HepG2 (cell line): ENCODE measurements around the gene LRSAM1.

Source experiments
- CTCF ChIP-seq: sonication (generic); formaldehyde crosslinking; IDR thresholded peaks from 2 replicates; pipeline ENCODE4 v1.5.0; 2020; ENCODE audit warnings: mild to moderate bottlenecking, missing genetic modification reagents, moderate library complexity
- ELF3 ChIP-seq: IDR thresholded peaks from 2 replicates; pipeline ENCODE4 v1.6.1; 2016; ENCODE audit warnings: missing genetic modification reagents, missing compliant biosample characterization
- KDM1A ChIP-seq: IDR thresholded peaks from 2 replicates; pipeline ENCODE4 v1.6.1; 2016; ENCODE audit warnings: missing compliant biosample characterization
- MTF2 ChIP-seq: sonication (generic); formaldehyde crosslinking; IDR thresholded peaks from 2 replicates; pipeline ENCODE4 v1.5.0; 2020; ENCODE audit warnings: missing genetic modification reagents, borderline replicate concordance
- MYC ChIP-seq: sonication (generic); formaldehyde crosslinking; IDR thresholded peaks from 2 replicates; pipeline ENCODE4 v1.9.0; 2021; ENCODE audit warnings: missing genetic modification reagents, borderline replicate concordance
- NR3C1 ChIP-seq: sonication (generic); formaldehyde crosslinking; IDR thresholded peaks from 2 replicates; pipeline ENCODE4 v1.4.0; 2020; ENCODE audit warnings: missing genetic modification reagents
- PAX8 ChIP-seq: sonication (generic); formaldehyde crosslinking; IDR thresholded peaks from 2 replicates; pipeline ENCODE4 v1.8.0; 2022; ENCODE audit warnings: mild to moderate bottlenecking, missing genetic modification reagents, borderline replicate concordance
- PBX3 ChIP-seq: sonication (generic); formaldehyde crosslinking; IDR thresholded peaks from 2 replicates; pipeline ENCODE4 v1.8.1; 2023; ENCODE audit warnings: missing genetic modification reagents, inconsistent platforms, borderline replicate concordance
- TBL1XR1 ChIP-seq: fragments of 150-350 bp; IDR thresholded peaks from 2 replicates; pipeline ENCODE4 v1.6.1; 2014; ENCODE audit warnings: borderline replicate concordance, low read length; ENCODE audit not compliant: partially characterized antibody
- UBTF ChIP-seq: sonication (generic); formaldehyde crosslinking; IDR thresholded peaks from 2 replicates; pipeline ENCODE4 v1.4.0; 2020; ENCODE audit warnings: mild to moderate bottlenecking, missing genetic modification reagents
- ZNF230 ChIP-seq: sonication (generic); formaldehyde crosslinking; IDR thresholded peaks from 2 replicates; pipeline ENCODE4 v1.4.0; 2020; ENCODE audit warnings: mild to moderate bottlenecking, missing genetic modification reagents
- ZNF343 ChIP-seq: sonication (generic); formaldehyde crosslinking; IDR thresholded peaks from 2 replicates; pipeline ENCODE4 v1.4.0; 2020; ENCODE audit warnings: mild to moderate bottlenecking, missing genetic modification reagents
- TF ChIP-seq, protein P1 (sequence below): sonication (generic); formaldehyde crosslinking; IDR thresholded peaks from 2 replicates; pipeline ENCODE4 v1.4.0; 2020; ENCODE audit warnings: missing genetic modification reagents, borderline replicate concordance
- TF ChIP-seq, protein P2 (sequence below): sonication (generic); formaldehyde crosslinking; IDR thresholded peaks from 2 replicates; pipeline ENCODE4 v1.5.0; 2020; ENCODE audit warnings: missing genetic modification reagents

- TF ChIP-seq ZNF343 (CRISPR knock-in tag) (no peak), KDM1A (CRISPR knock-in tag) (no peak), CTCF (no peak), UBTF (CRISPR knock-in tag) (no peak), NR3C1 (CRISPR knock-in tag) (no peak), TBL1XR1 (no peak), MTF2 (no peak), ELF3 (CRISPR knock-in tag) (no peak), PAX8 (CRISPR knock-in tag) (no peak), MYC (CRISPR knock-in tag) (no peak), PBX3 (no peak), ZNF230 (no peak)
- TF ChIP-seq, protein P1, sequence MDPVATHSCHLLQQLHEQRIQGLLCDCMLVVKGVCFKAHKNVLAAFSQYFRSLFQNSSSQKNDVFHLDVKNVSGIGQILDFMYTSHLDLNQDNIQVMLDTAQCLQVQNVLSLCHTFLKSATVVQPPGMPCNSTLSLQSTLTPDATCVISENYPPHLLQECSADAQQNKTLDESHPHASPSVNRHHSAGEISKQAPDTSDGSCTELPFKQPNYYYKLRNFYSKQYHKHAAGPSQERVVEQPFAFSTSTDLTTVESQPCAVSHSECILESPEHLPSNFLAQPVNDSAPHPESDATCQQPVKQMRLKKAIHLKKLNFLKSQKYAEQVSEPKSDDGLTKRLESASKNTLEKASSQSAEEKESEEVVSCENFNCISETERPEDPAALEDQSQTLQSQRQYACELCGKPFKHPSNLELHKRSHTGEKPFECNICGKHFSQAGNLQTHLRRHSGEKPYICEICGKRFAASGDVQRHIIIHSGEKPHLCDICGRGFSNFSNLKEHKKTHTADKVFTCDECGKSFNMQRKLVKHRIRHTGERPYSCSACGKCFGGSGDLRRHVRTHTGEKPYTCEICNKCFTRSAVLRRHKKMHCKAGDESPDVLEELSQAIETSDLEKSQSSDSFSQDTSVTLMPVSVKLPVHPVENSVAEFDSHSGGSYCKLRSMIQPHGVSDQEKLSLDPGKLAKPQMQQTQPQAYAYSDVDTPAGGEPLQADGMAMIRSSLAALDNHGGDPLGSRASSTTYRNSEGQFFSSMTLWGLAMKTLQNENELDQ (CRISPR knock-in tag), result no peak
- TF ChIP-seq, protein P2, sequence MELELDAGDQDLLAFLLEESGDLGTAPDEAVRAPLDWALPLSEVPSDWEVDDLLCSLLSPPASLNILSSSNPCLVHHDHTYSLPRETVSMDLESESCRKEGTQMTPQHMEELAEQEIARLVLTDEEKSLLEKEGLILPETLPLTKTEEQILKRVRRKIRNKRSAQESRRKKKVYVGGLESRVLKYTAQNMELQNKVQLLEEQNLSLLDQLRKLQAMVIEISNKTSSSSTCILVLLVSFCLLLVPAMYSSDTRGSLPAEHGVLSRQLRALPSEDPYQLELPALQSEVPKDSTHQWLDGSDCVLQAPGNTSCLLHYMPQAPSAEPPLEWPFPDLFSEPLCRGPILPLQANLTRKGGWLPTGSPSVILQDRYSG (CRISPR knock-in tag), result no peak
Observed at GRCh38 chr9:127415141-127415540, 36.2 kb upstream of the LRSAM1 start.
